SH-SY5Y (cell line): ENCODE data around the gene MNX1.

ENCODE experiments used
- GATA2 ChIP-seq: IDR thresholded peaks from 2 replicates; pipeline ENCODE4 v1.6.1; 2011; ENCODE audit warnings: mild to moderate bottlenecking, low read depth, low read length
- GATA3 ChIP-seq: IDR thresholded peaks from 2 replicates; pipeline ENCODE4 v1.6.1; 2011; ENCODE audit warnings: low read depth, mild to moderate bottlenecking, low read length, moderate library complexity

DNA sequence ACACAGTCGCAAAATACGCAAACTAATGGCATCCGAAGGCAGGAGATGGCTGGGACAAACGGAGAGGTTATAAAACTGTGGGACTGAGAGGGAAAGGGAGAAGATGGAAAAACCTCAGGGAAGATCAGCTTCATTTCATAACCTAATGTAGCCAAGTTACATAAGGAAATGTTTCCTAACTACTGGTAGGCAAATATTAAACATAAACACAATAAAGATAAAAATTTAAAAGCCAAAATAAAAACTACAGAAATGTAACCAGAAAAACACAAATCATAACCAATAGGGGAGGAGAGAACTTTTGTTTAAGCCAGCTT is 13.1 kb upstream of the MNX1 start:
- TF ChIP-seq GATA2: no peak
- TF ChIP-seq GATA3: no peak
